SK-N-SH treated with all-trans-retinoic acid at 6 μM for 48 hours (cell line): ENCODE results near the gene MAML2.

ENCODE experiments used
- CREB5 ChIP-seq: fragments of 250-450 bp; sonication (Bioruptor Pico); IDR thresholded peaks from 2 replicates; pipeline ENCODE4 v1.5.1; 2020; ENCODE audit warnings: low read depth, mild to moderate bottlenecking, moderate library complexity
- CSDC2 ChIP-seq: fragments of 250-450 bp; sonication (Bioruptor Pico); IDR thresholded peaks from 2 replicates; pipeline ENCODE4 v1.5.0; 2020; ENCODE audit warnings: mild to moderate bottlenecking, moderate library complexity
- ISL1 ChIP-seq: fragments of 250-450 bp; sonication (Bioruptor Pico); IDR thresholded peaks from 2 replicates; pipeline ENCODE4 v2.1.2; 2022; ENCODE audit warnings: mild to moderate bottlenecking, moderate library complexity
- OSR1 ChIP-seq: fragments of 250-450 bp; sonication (Bioruptor Pico); IDR thresholded peaks from 2 replicates; pipeline ENCODE4 v1.8.0; 2022; ENCODE audit warnings: moderate library complexity, mild to moderate bottlenecking, inconsistent platforms
- PATZ1 ChIP-seq: fragments of 250-450 bp; sonication (Bioruptor Pico); IDR thresholded peaks from 2 replicates; pipeline ENCODE4 v1.8.0; 2020; ENCODE audit warnings: mild to moderate bottlenecking, moderate library complexity, borderline replicate concordance

- TF ChIP-seq ISL1 (CRISPR knock-in tag): no peak
- TF ChIP-seq OSR1 (CRISPR knock-in tag): no peak
- TF ChIP-seq PATZ1 (CRISPR knock-in tag): no peak
- no peak for TF ChIP-seq CREB5 (CRISPR knock-in tag)
- no peak for TF ChIP-seq CSDC2 (CRISPR knock-in tag)
Observed at GRCh38 chr11:95931916-95932315, 411.1 kb downstream of the MAML2 start.
